HCT116 (cell line): Measurements from ENCODE around the gene VAV1. TPM values are rescaled to one million over a fixed set of nuclear protein-coding genes. Genes with fewer than 3 reads are reported as not detected.

Source experiments
- ATAC-seq: fragments of 200-7000 bp; cut with Tn5 transposase; 2 replicates; pipeline ENCODE4 v1.9.1; 2020; ENCODE audit warnings: mild to moderate bottlenecking, moderate library complexity
- BruUV-seq: library from RNA; stranded (reverse); fragments of 400-500 nt; replicated peaks from 2 replicates; lab custom pipeline; 2021; lab: Mats Ljungman, UMichigan
- CTCF ChIA-PET: fragments of 300-600 bp; sonication (Branson Sonifier 250); formaldehyde crosslinking; loops from one replicate; lab custom pipeline; 2021; ENCODE audit warnings: antibody characterized with exemption; lab: Charles Lee
- POLR2A ChIA-PET: fragments of 300-600, 350-600 bp; sonication (Branson Sonifier 250); formaldehyde crosslinking; loops from one replicate; lab custom pipeline; 2021; ENCODE audit warnings: antibody characterized with exemption; lab: Charles Lee
- RAD21 ChIA-PET, 2 experiments: fragments of 300-600 bp; sonication (Branson Sonifier 250); formaldehyde crosslinking; loops; one replicate each; lab custom pipeline; 2023; ENCODE audit warnings: low total read pairs in 2 of 2; ENCODE audit not compliant: uncharacterized antibody in 2 of 2, unreplicated experiment in 2 of 2, low non-redundant PET in 1 of 2; lab: Charles Lee
- DNase-seq: peaks from one replicate; pipeline ENCODE4 v3.0.0-alpha.2; 2010; ENCODE audit warnings: low read depth, low spot score
- H2AFZ ChIP-seq: fragments of 200-600 bp; shearing (Covaris generic), sonication (generic); 2 replicates; pipeline ENCODE4 v1.6.1; 2017; ENCODE audit warnings: low read depth, mixed run types, mixed read lengths, antibody characterized with exemption, low read length; ENCODE audit not compliant: poor library complexity, severe bottlenecking
- H3K27ac ChIP-seq: 2 replicates; pipeline ENCODE4 v1.5.1; 2012; ENCODE audit warnings: low read depth, low read length
- H3K27me3 ChIP-seq: fragments of 200-600 bp; sonication (generic); 2 replicates; pipeline ENCODE4 v1.6.1; 2016; ENCODE audit warnings: mixed run types, low read length, mixed read lengths; ENCODE audit not compliant: insufficient read depth
- H3K36me3 ChIP-seq, 2 experiments: fragments of 200-500 bp in 1 of 2; fragments of 200-600 bp in 1 of 2; sonication (Bioruptor generic) in 1 of 2; sonication (generic) in 1 of 2; 2 replicates each; pipeline versions ENCODE4 v1.5.1 to v1.6.1; 2014 to 2016; ENCODE audit warnings: low read length in 2 of 2, inconsistent platforms in 1 of 2, mixed read lengths in 1 of 2, mixed run types in 1 of 2; ENCODE audit not compliant: insufficient read depth in 2 of 2, control insufficient read depth in 1 of 2
- H3K4me1 ChIP-seq, 2 experiments: fragments of 200-600 bp in 1 of 2; sonication (generic) in 1 of 2; 2 replicates each; pipeline versions ENCODE4 v1.5.1 to v1.6.1; 2012 to 2017; ENCODE audit warnings: low read length in 2 of 2, inconsistent platforms in 1 of 2, mild to moderate bottlenecking in 1 of 2, mixed read lengths in 1 of 2, mixed run types in 1 of 2, moderate library complexity in 1 of 2; ENCODE audit not compliant: insufficient read depth in 2 of 2, control insufficient read depth in 1 of 2
- H3K4me2 ChIP-seq: fragments of 200-600 bp; sonication (generic); 2 replicates; pipeline ENCODE4 v1.6.1; 2017; ENCODE audit warnings: mixed run types, low read length, mixed read lengths
- H3K4me3 ChIP-seq, 2 experiments: fragments of 200-600 bp in 1 of 2; sonication (generic) in 1 of 2; replicated peaks in 1 of 2; 2 replicates each; pipeline ENCODE4 v1.5.1; 2011 to 2016; ENCODE audit warnings: low read length in 2 of 2, control low read depth in 1 of 2, low read depth in 1 of 2, mild to moderate bottlenecking in 1 of 2, mixed read lengths in 1 of 2, mixed run types in 1 of 2
- H3K79me2 ChIP-seq: fragments of 200-600 bp; sonication (generic); 2 replicates; pipeline ENCODE4 v1.6.1; 2017; ENCODE audit warnings: mild to moderate bottlenecking, mixed run types, low read length, moderate library complexity, mixed read lengths; ENCODE audit not compliant: insufficient read depth
- H3K9ac ChIP-seq: fragments of 200-600 bp; sonication (generic); 2 replicates; pipeline ENCODE4 v1.6.1; 2016; ENCODE audit warnings: low read length, mixed read lengths
- H3K9me2 ChIP-seq: fragments of 200-600 bp; sonication (generic), shearing (Covaris generic); 2 replicates; pipeline ENCODE4 v1.6.1; 2017; ENCODE audit warnings: mixed run types, mild to moderate bottlenecking, moderate library complexity; ENCODE audit not compliant: insufficient read depth
- H3K9me3 ChIP-seq, 2 experiments: fragments of 200-500 bp in 1 of 2; fragments of 200-600 bp in 1 of 2; sonication (Bioruptor generic) in 1 of 2; sonication (generic) in 1 of 2; 2 replicates each; pipeline ENCODE4 v1.6.1; 2014 to 2017; ENCODE audit warnings: low read length in 2 of 2, mixed read lengths in 2 of 2, inconsistent platforms in 1 of 2, low read depth in 1 of 2, mild to moderate bottlenecking in 1 of 2, mixed run types in 1 of 2, moderate library complexity in 1 of 2; ENCODE audit not compliant: control insufficient read depth in 1 of 2, insufficient read depth in 1 of 2
- H4K20me1 ChIP-seq: fragments of 200-600 bp; sonication (generic), shearing (Covaris generic); 2 replicates; pipeline ENCODE4 v1.6.1; 2017; ENCODE audit warnings: mixed run types, mild to moderate bottlenecking, moderate library complexity; ENCODE audit not compliant: insufficient read depth
- ATF3 ChIP-seq: IDR thresholded peaks from 2 replicates; pipeline ENCODE4 v1.6.1; 2012
- CEBPB ChIP-seq: IDR thresholded peaks from 2 replicates; pipeline ENCODE4 v1.6.1; 2012; ENCODE audit warnings: low read depth
- CTCF ChIP-seq, 3 experiments: fragments of 200-600 bp in 1 of 3; sonication (generic) in 1 of 3; IDR thresholded peaks in 2 of 3; conservative IDR thresholded peaks in 1 of 3; 2 replicates each; pipeline ENCODE4 v1.5.1; 2012 to 2017; ENCODE audit warnings: low read depth in 2 of 3, low read length in 2 of 3, antibody characterized with exemption in 1 of 3, borderline replicate concordance in 1 of 3, control low read depth in 1 of 3, mild to moderate bottlenecking in 1 of 3, mixed read lengths in 1 of 3, mixed run types in 1 of 3, moderate library complexity in 1 of 3; ENCODE audit not compliant: insufficient read depth in 1 of 3
- EGR1 ChIP-seq: IDR thresholded peaks from 2 replicates; pipeline ENCODE4 v1.6.1; 2012; ENCODE audit warnings: low read depth
- ELF1 ChIP-seq: IDR thresholded peaks from 2 replicates; pipeline ENCODE4 v1.6.1; 2012; ENCODE audit warnings: low read depth, borderline replicate concordance
- EZH2 ChIP-seq: fragments of 200-600 bp; sonication (generic); IDR thresholded peaks from 2 replicates; pipeline ENCODE4 v1.6.1; 2017; ENCODE audit warnings: antibody characterized with exemption, mixed run types
- FOSL1 ChIP-seq: IDR thresholded peaks from 2 replicates; pipeline ENCODE4 v1.6.1; 2012; ENCODE audit warnings: low read depth
- MAX ChIP-seq: IDR thresholded peaks from 2 replicates; pipeline ENCODE4 v1.6.1; 2012
- POLR2A ChIP-seq: IDR thresholded peaks from 2 replicates; pipeline ENCODE4 v1.7.0; 2011; ENCODE audit warnings: borderline replicate concordance; ENCODE audit not compliant: insufficient read depth, insufficient read length; ENCODE audit errors: extremely low read depth
- RAD21 ChIP-seq: IDR thresholded peaks from 2 replicates; pipeline ENCODE4 v1.6.1; 2012; ENCODE audit warnings: low read depth, mild to moderate bottlenecking
- SIN3A ChIP-seq: IDR thresholded peaks from 2 replicates; pipeline ENCODE4 v1.6.1; 2012; ENCODE audit warnings: low read depth
- SP1 ChIP-seq: IDR thresholded peaks from 2 replicates; pipeline ENCODE4 v1.6.1; 2012; ENCODE audit warnings: low read depth
- SRF ChIP-seq: IDR thresholded peaks from 2 replicates; pipeline ENCODE4 v1.6.1; 2012; ENCODE audit warnings: low read depth
- TCF7L2 ChIP-seq: IDR thresholded peaks from 2 replicates; pipeline ENCODE4 v1.7.0; 2011; ENCODE audit warnings: borderline replicate concordance, inconsistent platforms; ENCODE audit not compliant: insufficient read depth, insufficient read length; ENCODE audit errors: extremely low read depth
- ZBTB33 ChIP-seq: IDR thresholded peaks from 2 replicates; pipeline ENCODE4 v1.6.1; 2011; ENCODE audit warnings: mild to moderate bottlenecking, low read length, moderate library complexity; ENCODE audit not compliant: insufficient replicate concordance; ENCODE audit errors: extremely low read depth
- ZFX ChIP-seq: fragments of 450-650 bp; IDR thresholded peaks from 2 replicates; pipeline ENCODE4 v1.6.1; 2017
- ZNF274 ChIP-seq: fragments of 200-500 bp; sonication (Bioruptor generic); IDR thresholded peaks from 2 replicates; pipeline ENCODE4 v1.6.1; 2014; ENCODE audit warnings: mild to moderate bottlenecking, low read depth, low read length, inconsistent platforms
- intact Hi-C: fragments of 100-400 bp; cut with micrococcal nuclease; formaldehyde crosslinking; loops from 2 replicates; pipeline ENCODE4 v1.10.0; 2022
- total RNA-seq: library from RNA; stranded (reverse); gene quantifications from one replicate; pipeline ENCODE4 v1.2.1, GENCODE V29; 2021; ENCODE audit not compliant: unreplicated experiment

VAV1 gene
- total RNA-seq, 1 experiment from 2014 or later: 20.6 TPM

- Histone ChIP-seq H3K4me1 (peaks cover 11 to 16% of the 10 kb centered on the region in 2 experiments; a peak in 3 of 4 replicates), H4K20me1 (no peaks in the 10 kb centered on the region), H3K27me3 (no peaks in the 10 kb centered on the region), H3K4me3 (no peak overlapping the region), H3K9ac (no peak overlapping the region), H3K4me2 (no peak overlapping the region), H3K79me2 (no peaks in the 10 kb centered on the region), H3K9me2 (no peaks in the 10 kb centered on the region), H3K9me3 (no peaks in the 10 kb centered on the region), H2AFZ (no peak overlapping the region), H3K27ac (no peak overlapping the region), H3K36me3 (no peaks in the 10 kb centered on the region)
- ATAC-seq (no peak), DNase-seq (no peak)
- intact Hi-C loops: no loop called here
- no TSS peak for BruUV-seq
- TF ChIP-seq SRF (no peak), ZNF274 (no peak), CEBPB (no peak), POLR2A (no peak), FOSL1 (no peak), CTCF (IDR thresholded peaks at IDR 0.05 in 2 of 3, conservative IDR thresholded peaks at IDR 0.05 in 1 of 3; ENCODE audit: borderline replicate concordance in 1 of 3, insufficient read depth in 1 of 3, low read depth in 2 of 3, low read length in 2 of 3) (no peak), SP1 (no peak), EGR1 (no peak), ZFX (no peak), ATF3 (no peak), ELF1 (no peak), ZBTB33 (no peak), SIN3A (no peak), TCF7L2 (no peak), MAX (no peak), RAD21 (no peak), EZH2 (no peak)
- ChIA-PET CTCF (no interaction called here), POLR2A (no interaction called here), RAD21 (no interaction called here)
Measured at GRCh38 chr19:6723738-6724137, 48.8 kb upstream of the VAV1 start.
